ENCODE measurements around the gene PRLR.

GRCh38 chr5:35047785-35048404 lies 182.4 kb downstream of the PRLR start, which contains the start of gene AGXT2:
- TF ChIP-seq RARB (CRISPR knock-in tag; IDR thresholded peaks at IDR 0.05), result no peak
- TF ChIP-seq GLIS3 (CRISPR knock-in tag; IDR thresholded peaks at IDR 0.05), result no peak
- no peak for TF ChIP-seq PATZ1 (CRISPR knock-in tag; IDR thresholded peaks at IDR 0.05; ENCODE audit: borderline replicate concordance)
- no peak for TF ChIP-seq ARNTL (CRISPR knock-in tag; IDR thresholded peaks at IDR 0.05; ENCODE audit: borderline replicate concordance, low read depth)
- no peak for TF ChIP-seq ZFP3 (CRISPR knock-in tag; IDR thresholded peaks at IDR 0.05)
- TF ChIP-seq TSHZ2 (CRISPR knock-in tag; IDR thresholded peaks at IDR 0.05), result no peak
- TF ChIP-seq ZNF8 (CRISPR knock-in tag; IDR thresholded peaks at IDR 0.05), result no peak
- no peak for TF ChIP-seq ZNF70 (CRISPR knock-in tag; IDR thresholded peaks at IDR 0.05)
- TF ChIP-seq TCF4 (CRISPR knock-in tag; IDR thresholded peaks at IDR 0.05; ENCODE audit: borderline replicate concordance), result no peak

Measured in SK-N-SH treated with all-trans-retinoic acid at 6 μM for 48 hours (cell line).